ENCODE results near the gene CNKSR1. TPM values are rescaled to one million over a fixed set of nuclear protein-coding genes. Genes with fewer than 3 reads are reported as not detected.

Gene CNKSR1
- total RNA-seq, result 10 to 100 TPM; 16.8 to 71.4 (median 45.0) TPM

- no peak within 1 kb of the TSS for H3K4me3 ChIP-seq (ENCODE audit: low read depth, poor library complexity, severe bottlenecking)
- no peak for DNase-seq (ENCODE audit: low spot score in 2 of 2)
- WGBS, 2 donors, result 35 to 52% methylated on average over 18 to 19 of the region's 21 CpGs
- intact Hi-C loops (cut with DNase I; ENCODE audit: low total_unique reads), result loop anchor here (10.0 kb wide), 1 partner anchor 148 kb away; no protein-coding TSS in a partner anchor
- no peak for TF ChIP-seq POLR2A (IDR thresholded peaks at IDR 0.05)
- no peak for TF ChIP-seq CTCF (IDR thresholded peaks at IDR 0.05)
Measured at GRCh38 chr1:26177182-26177684, at the start of gene CNKSR1. Gene CNKSR1 (plus strand): TSS chr1:26177491. CDS start chr1:26177548, 57 bp downstream.

- no peak for DNase-seq (ENCODE audit: low spot score in 2 of 2)
- TF ChIP-seq CTCF (IDR thresholded peaks at IDR 0.05) (no peak), POLR2A (IDR thresholded peaks at IDR 0.05) (no peak)
- no peak overlapping the region for H3K4me3 ChIP-seq (ENCODE audit: low read depth, poor library complexity, severe bottlenecking)
- WGBS, 2 donors, result 89 to 92% methylated on average over 4 of the region's 4 CpGs
- intact Hi-C loops (cut with DNase I; ENCODE audit: low total_unique reads), result no loop called here
Measured at GRCh38 chr1:26129778-26130177, 47.5 kb upstream of the CNKSR1 start.

- no peak for DNase-seq (ENCODE audit: low spot score in 2 of 2)
- intact Hi-C loops (cut with DNase I; ENCODE audit: low total_unique reads), result no loop called here
- 55 to 75% methylated on average over 1 of the region's 1 CpG for WGBS, 2 donors
- H3K4me3 ChIP-seq (ENCODE audit: low read depth, poor library complexity, severe bottlenecking), result no peak overlapping the region
- TF ChIP-seq POLR2A (IDR thresholded peaks at IDR 0.05) (no peak), CTCF (IDR thresholded peaks at IDR 0.05) (no peak)
Measured at GRCh38 chr1:26130695-26131094, 46.6 kb upstream of the CNKSR1 start.

- DNase-seq (ENCODE audit: low spot score in 2 of 2), result no peak
- no peak for TF ChIP-seq POLR2A (IDR thresholded peaks at IDR 0.05)
- no peak for TF ChIP-seq CTCF (IDR thresholded peaks at IDR 0.05)
- WGBS, 2 donors, result 52 to 55% methylated on average over 5 of the region's 5 CpGs
- intact Hi-C loops (cut with DNase I; ENCODE audit: low total_unique reads), result no loop called here
- no peak overlapping the region for H3K4me3 ChIP-seq (ENCODE audit: low read depth, poor library complexity, severe bottlenecking)
Measured at GRCh38 chr1:26132128-26132833, 45.0 kb upstream of the CNKSR1 start.

GRCh38 chr1:26132834-26133167 lies 44.5 kb upstream of the CNKSR1 start:
- 87 to 88% methylated on average over 2 of the region's 2 CpGs for WGBS, 2 donors
- no peak overlapping the region for H3K4me3 ChIP-seq (ENCODE audit: low read depth, poor library complexity, severe bottlenecking)
- no peak for DNase-seq (ENCODE audit: low spot score in 2 of 2)
- TF ChIP-seq CTCF (IDR thresholded peaks at IDR 0.05) (no peak), POLR2A (IDR thresholded peaks at IDR 0.05) (no peak)
- intact Hi-C loops (cut with DNase I; ENCODE audit: low total_unique reads), result no loop called here

- H3K4me3 ChIP-seq (ENCODE audit: low read depth, poor library complexity, severe bottlenecking), result no peak overlapping the region
- intact Hi-C loops (cut with DNase I; ENCODE audit: low total_unique reads), result no loop called here
- 90 to 92% methylated on average over 3 of the region's 3 CpGs for WGBS, 2 donors
- TF ChIP-seq CTCF (IDR thresholded peaks at IDR 0.05), result no peak
- no peak for TF ChIP-seq POLR2A (IDR thresholded peaks at IDR 0.05)
- DNase-seq (ENCODE audit: low spot score in 2 of 2), result no peak
Measured at GRCh38 chr1:26134466-26134865, 42.8 kb upstream of the CNKSR1 start.

Measured in lower leg skin (tissue), 4 donors.